ENCODE results near the gene ZDHHC14.
"Not testable (repeated sequence)": the region's sequence is repeated elsewhere in the genome, so short reads cannot be mapped to it uniquely, and the experiment has no call there.

Gene ZDHHC14

DNA sequence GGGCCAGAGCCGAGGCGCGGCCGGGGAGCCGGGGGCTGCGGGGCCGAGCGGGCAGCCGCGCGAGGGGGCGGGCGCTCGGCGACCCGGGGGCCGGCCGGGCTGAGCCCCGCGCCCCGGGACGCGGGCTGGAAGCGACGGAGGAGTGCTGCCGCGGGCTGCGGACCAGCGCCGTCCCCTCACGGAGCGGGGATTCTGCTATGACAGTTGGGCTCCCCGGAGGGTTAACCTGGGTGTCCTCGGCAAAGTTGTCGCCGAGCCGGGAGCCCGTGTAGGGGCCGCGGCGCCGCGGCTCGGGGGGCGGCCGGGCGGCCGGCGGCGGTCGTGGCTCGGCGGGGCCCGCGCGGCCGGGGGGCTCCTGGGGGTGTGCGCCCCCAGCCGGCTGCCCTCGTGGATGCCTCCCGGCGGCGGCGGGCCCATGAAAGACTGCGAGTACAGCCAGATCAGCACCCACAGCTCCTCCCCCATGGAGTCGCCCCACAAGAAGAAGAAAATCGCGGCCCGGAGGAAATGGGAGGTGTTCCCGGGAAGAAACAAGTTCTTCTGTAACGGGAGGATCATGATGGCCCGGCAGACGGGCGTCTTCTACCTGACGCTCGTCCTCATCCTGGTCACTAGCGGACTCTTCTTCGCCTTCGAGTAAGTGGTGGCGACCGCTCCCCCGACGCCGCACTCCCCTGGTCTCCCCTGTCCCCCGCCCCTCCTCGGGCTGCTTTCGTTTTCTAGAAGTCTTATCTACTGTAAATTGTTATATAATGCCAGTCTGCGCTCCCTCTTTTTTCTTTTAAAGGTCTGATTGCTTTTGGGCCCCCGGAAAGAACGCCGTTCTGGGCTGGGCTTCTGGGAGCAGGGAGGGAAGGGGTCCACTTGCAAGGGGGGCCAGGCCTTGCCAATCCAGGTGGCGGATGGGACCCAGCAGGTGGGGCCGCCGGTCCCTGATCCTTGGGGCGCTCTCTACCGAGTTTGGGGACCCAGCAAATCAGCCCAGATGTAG lies 936 bp downstream of the ZDHHC14 start:
- DNase-seq = peak; percentile 63

DNA sequence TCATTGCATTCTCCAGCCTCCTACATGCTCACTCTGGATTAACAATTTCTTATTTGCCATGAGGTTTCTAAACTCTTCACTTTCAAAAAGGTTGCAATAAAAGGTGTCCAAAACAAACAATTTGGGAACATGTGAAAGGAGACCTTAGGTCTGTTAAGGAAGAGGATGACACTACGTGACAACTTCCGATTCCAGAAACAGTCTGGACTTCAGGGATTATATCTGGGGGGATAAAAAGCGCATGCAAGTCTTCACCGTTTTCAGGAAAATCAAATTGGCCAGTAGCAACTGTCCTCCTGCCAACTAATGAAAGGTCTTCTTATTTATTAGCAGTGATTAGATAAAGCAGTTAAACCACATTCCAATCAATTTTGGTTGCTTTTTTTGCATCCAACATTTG lies 1.8 kb downstream of the ZDHHC14 start:
- DNase-seq = no peak

DNA sequence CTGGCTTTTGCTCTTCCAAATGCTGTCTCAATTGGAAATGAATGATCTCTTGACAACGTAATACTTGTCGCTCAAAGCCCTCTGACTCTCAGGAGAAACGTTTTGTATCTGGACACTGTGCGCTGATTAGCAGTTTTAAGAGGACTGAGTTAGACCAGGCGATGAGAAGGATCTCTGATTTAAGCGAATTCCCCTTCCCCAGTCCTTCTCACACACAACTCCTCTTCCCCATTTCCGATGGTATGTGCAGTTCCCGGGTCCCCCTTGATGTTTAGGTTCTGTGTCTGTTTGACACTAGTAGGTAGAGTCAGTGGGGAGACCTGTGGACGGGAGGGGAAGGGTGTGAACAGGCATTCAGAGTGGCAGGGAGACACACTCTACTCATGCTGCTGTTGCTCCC lies 2.5 kb downstream of the ZDHHC14 start:
- no peak for DNase-seq

DNA sequence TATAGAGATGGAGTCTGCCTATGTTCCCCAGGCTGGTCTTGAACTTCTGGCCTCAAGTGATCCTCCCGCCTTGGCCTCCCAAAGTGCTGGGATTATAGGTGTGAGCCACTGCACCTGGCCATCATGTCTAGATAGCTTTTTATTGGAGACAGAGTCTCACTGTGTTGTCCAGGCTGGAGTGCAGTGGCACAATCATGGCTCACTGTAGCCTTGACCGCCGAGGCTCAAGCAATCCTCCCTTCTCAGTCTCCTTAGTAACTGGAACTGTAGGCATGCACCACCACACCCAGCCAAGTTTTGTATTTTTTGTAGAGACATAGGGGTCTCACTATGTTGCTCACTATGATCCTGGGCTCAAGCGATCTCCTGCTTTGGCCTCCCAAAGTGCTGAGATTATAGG lies 4.0 kb downstream of the ZDHHC14 start:
- DNase-seq = not testable (repeated sequence)

DNA sequence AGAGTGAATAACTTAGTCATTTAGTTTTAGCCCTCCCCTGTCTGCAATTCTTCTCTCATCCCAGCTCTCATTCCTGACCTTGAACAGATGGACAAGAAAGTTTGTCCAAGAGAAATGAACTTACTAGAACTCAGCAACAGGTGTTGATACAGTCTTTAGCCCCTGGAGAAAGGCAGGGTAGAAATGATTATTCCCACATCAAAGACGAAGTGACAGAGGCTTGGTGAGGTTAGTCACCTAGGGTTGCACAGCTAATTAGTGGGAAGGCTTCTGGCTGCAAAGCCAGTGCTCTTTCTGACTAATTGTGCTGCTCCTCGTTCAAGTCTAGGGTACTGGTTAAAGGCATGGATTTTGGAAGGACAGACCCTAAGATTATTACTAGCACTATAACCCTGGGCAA lies 4.5 kb downstream of the ZDHHC14 start:
- no peak for DNase-seq

DNA sequence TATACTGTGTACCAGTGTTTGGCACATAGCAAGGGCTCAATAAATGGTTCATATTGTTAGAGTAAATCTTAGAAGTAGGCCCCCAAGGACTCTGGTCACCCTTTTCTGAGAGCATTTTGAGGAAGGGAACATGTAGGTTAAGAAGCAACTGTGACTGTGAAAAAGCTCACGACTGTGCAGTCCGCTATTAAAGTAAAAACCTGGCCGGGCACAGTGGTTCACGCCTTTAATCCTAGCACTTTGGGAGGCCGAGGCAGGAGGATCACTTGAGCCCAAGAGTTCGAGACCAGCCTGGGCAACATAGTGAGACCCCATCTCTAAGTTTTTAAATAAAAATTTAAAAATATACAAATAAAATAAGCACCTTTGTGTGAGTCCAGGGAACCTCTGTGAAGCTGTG lies 5.0 kb downstream of the ZDHHC14 start:
- no peak for DNase-seq

DNA sequence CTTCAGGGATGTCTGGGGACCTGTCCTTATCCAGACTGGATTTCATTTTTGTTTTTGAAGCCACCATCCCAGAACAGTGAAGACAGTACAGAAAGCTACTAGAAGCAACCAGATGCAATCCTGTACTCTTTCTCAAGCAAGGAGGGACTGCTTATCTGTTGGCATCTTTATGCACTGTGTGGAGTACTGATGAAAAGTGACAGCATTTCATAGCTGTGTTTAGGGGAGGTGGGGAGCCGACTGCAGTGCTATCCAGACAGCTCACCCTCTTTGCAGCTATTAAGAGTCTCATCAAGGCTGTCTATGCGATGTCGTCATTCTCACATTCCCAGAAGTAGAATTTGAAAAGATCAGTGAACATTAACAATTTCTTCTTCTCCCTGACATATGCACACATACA lies 5.5 kb downstream of the ZDHHC14 start:
- DNase-seq = no peak

DNA sequence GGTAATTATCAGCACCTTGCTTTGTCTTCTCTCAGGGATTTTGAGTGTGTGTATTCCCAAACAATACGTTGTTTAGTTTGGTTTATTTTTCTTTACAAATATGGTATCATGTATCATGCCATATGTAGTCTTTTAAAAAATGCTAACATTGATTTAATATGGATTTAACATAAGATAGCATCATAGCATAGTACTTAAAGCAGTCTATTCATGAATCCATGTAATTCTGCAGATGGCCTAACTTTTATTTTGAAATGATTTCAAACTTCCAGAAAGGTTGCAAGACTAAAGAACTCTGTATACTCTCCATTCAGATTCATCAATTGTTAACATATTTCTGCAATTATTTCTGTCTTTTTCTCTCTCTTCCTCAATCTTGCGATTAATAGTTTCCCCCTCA lies 7.9 kb downstream of the ZDHHC14 start:
- DNase-seq = no peak

DNA sequence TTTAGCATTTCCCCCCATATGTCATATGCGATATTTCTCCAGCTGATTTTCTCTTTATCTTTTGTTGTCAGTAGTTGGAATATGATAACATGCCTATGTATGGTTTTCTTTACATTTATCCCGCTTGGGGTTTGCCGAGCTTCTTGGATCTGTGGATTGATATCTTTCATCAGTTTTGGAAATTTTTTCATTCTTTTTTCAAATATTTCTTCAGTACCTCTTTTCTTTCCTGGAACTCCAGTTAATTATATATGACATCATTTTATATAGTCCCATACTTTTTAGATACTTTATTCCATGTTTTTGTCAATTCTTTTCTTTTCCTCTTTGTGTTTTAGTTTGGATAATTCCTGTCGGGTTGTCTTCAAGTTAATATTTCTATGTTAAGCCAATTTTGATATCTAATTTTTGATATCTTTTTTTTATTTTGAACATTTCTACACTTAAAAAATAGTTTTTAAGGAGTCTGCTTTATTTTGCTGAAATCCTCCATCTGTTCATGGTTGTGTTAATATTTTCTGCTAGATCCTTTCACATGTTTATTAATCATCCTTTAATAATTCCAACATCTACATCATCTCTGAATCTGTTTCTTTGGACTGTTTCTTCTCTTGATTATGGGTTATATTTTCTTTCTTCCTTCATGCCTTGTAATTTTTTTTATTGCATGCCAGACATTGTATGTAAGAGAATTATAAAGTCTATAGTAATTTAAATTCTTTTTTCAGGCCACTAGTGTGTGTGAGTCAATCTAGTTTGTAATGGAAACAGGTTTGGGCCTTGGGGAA lies 9.5 kb downstream of the ZDHHC14 start:
- no peak for DNase-seq

DNA sequence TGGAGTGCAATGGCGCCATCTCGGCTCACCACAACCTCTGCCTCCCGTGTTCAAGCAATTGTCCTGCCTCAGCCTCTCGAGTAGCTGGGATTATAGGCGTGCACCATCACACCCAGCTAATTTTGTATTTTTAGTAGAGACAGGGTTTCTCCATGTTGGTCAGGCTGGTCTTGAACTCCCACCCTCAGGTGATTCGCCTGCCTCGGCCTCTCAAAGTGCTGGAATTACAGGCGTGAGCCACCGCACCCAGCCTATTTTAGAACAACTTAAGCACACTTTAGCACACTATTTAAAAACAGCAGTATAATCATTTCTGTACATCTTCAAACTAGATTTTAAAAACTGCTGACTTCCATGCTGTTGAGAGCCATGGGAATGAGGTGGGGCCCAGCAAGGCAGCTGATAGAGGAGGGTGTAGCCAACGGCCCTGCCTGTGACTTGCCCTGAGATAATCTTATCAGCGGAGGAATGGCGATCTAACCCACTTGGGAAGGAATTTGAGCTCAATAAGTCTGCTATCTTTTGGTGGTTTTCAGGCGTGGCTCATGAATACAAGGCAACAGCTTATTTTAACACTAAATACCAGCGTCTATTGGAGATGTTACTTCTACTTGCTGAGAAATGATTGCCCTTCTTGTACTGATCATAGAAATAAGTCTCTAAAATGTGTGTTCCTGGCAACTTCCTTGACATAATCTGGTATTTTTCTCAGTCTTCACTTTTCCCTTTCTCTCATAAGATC lies 12.1 kb downstream of the ZDHHC14 start:
- no peak for DNase-seq

DNA sequence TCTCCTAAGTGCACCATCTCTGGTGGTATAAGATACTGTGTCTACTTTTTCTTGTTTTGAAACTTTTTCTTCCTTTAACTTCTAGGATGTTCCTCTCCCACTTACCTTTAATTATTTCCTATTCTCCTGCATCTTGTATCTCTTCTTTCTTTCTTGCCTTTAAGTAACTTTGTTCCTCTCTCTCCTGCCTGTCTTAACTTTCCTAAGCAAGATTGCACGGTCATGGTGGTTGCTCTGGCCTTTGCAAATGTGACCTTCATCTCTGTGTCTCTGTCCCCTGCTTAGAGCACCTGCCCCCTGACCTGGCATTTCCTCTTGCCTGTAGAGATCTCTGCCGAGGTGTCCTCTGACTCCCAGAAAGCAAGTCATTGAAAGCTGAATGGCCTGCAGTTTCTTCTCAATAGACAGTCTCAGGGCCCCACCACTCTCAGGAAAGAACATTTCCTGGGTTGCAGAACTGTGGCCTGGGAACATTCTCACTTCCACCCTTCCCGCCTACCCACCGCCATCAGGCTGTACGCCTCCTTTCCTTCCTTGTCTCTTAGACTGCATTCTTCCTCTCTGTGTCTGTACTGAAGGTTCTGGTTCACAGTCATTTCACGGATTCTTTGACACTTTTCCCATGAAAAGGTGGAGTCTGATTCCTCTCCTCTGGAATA lies 12.8 kb downstream of the ZDHHC14 start:
- no peak for DNase-seq

DNA sequence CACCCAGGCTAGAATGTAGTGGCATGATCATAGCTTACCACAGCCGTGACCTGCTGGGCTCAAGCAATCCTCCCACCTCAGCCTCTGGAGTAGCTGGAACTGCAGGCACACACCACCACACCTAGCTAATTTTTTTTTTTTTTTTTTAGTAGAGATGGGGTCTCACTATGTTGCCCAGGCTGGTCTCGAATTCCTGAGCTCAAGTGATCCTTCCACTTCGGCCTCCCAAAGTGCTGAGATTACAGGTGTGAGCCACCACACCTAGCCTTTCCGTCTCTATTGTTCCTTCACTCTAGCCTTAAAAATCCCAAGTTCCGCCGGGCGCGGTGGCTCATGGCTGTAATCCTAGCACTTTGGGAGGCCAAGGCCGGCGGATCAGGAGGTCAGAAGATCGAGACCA lies 14.2 kb downstream of the ZDHHC14 start:
- DNase-seq = not testable (repeated sequence)

DNA sequence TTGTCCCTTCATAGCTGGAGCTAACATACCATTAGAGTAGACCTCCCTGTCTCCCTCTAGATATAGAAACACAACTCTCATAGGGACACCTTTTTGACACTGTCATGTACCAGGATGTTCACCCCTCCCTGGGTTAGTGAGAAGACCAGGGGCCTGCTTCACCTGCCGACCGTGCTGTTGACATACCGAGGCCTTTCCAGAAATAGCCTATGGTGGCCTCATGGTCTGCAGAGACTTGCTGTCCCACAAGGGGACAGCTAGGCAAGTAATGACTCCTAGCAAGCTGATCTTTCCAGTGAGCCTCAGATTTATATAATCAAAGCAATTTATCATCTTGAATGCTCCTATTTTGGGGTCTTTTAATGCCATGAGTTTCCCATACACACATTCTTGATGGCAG lies 15.0 kb downstream of the ZDHHC14 start:
- no peak for DNase-seq

DNA sequence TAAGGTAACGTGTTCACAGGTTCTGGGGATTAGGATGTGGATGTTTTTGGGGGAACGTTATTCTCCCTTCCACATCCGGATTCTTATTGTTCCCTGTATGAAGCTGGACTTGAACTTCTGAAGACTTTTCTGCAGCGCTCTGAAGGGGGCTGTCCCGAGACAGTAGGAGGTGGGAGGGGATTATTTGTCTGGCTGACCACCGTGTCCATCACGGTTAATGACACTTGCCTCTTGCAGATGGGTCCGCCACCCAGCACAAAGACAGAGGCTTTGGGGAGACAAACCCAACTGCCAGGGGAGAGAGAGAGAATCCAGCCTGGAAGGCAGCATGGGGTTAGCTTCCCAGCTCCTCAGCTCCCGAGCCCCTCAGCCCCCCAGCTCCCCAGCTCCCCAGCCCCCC lies 16.7 kb downstream of the ZDHHC14 start:
- no peak for DNase-seq

DNA sequence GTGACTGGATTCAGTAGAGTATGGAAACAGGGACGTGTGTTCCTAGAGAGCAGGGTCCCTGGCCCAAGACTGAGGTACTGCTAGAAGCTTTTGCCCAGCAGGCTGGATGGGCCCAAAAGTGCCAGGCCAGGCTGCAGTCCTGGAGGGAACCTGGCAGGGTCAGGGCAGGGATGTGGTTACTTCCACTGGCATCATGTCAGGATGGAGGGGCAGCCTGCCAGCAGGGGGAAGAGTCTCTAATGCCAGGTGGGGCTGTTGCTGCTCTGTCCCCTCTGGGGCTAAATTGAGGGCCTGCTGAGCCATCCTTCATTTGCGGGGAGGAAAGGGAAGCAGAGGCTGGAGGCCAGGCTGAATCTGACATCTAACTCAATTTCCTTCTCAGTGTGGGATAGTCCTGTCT lies 17.2 kb downstream of the ZDHHC14 start:
- no peak for DNase-seq

DNA sequence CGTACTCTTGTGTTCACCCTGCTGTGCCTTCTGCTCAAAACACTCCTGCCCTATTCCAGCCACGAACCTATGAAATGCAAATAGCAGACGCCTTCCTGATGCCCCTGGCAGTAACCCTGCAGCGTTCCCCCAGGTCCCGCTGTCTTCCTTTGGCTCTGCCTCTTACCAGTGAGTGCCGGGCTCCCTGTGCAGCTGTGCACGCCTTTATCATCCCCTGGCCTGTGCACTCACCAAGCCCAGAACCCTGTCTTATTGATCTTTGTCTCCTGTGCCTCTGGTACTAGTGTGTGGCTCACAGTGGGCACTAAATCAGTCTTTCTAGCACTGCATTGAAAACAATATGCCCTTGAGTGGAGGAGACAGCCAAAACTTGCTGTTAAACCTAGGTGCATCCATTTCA lies 19.7 kb downstream of the ZDHHC14 start:
- DNase-seq = no peak

DNA sequence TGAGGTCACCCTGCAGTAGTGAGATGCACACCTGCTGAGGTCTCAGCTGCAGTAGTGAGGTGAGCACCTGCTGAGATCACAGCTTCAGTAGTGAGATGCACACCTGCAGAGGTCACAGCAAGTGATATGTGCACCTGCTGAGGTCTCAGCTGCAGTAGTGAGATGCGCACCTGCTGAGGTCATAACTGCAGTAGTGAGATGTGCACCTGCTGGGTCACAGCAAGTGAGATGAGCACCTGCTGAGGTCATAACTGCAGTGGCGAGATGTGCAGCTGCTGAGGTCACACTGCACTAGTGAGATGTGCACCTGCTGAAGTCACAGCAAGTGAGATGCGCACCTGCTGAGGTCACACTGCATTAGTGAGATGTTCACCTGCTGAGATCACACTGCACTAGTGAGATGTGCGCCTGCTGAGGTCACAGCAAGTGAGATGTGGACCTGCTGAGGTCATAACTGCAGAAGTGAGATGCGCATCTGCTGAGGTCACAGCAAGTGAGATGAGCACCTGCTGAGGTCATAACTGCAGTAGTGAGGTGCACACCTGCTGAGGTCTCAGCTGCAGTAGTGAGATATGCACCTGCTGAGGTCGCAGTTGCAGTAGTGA lies 20.8 kb downstream of the ZDHHC14 start:
- no peak for DNase-seq

DNA sequence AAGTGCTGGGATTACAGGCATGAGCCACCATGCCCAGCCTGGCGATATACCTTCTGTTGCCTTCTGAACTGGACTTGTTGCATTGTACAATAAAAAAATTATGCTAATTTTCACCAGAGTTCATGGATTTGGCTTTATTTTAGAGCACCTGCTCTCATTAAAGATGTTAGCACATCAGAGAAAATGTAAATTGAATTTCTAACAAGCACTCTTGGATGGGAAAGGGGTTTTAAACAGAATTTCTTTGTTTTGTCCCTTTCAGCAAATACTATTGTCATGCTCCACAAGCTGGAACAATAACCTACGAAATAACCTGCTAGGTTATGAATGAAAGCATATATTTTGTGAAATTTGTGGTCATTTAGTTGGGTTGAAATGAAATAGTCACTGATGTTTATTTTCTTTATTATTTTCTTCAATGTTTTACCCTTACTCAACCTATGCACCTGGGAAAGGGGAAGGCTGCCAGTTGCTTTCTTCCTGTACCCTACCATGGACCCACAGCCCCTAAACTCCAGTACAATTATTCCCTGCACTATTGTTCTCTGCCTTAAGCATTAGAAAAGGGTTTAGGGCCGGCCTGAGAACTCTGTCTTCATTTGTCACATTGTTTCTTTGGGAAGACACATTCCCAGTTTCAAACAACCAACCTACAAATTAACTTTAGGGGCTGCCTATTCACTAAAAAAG lies 22.2 kb downstream of the ZDHHC14 start:
- no peak for DNase-seq

DNA sequence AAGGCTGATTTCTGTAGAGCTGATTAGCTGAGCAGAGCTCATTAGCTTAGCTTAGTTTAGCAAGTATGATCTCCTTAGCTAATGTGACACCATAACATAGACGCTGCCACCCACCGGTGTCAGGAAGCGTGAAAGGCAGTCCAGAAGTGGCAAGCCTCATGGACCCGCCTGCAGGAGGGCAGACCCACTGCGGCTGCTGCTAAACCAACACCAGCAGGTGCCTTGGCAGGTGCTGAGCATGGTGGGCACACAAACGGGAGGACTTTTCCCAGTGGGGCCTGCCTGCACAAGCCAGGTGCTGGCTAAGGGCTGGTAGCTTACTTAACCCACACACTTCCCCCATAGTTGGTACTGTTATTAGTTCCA lies 22.7 kb downstream of the ZDHHC14 start:
- DNase-seq = no peak

DNA sequence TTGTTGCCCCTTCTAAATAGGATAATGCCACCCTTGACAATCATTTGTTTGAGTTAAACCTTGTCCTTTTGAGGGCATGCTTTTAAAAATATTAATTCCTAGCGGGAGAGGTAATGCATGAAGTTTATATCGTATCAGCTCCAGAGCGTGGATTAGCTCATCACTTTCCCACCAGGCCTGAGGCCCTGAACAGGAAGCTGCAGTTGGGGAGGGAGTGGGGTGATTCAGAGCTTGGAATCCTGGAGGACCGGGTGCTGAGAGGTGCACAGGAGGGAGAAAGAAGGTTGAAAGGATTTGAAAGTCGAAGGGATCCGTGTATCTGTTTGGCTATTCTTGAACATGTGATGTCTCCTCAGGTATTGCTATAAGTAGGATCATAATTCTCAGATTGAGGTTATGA lies 25.0 kb downstream of the ZDHHC14 start:
- DNase-seq = no peak

DNA sequence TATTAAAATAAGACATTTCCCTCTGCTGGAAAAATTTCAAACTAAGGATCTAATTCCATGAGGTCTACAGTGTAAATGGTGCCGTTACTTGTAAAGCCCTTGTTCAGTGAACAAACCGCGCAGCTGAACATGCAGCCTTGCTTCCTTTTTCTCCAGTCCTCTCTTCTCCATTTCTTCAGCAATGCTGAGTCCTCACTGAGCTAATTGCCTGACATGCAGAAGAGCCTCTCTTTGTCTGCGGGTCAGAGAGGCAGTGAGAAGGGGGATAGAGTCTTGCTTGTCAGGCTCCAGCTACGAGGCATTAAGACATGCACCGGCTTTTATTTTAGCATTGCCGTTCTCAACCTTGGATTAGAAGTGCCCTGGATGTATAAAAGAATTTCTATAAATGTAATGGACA lies 25.7 kb downstream of the ZDHHC14 start:
- no peak for DNase-seq

DNA sequence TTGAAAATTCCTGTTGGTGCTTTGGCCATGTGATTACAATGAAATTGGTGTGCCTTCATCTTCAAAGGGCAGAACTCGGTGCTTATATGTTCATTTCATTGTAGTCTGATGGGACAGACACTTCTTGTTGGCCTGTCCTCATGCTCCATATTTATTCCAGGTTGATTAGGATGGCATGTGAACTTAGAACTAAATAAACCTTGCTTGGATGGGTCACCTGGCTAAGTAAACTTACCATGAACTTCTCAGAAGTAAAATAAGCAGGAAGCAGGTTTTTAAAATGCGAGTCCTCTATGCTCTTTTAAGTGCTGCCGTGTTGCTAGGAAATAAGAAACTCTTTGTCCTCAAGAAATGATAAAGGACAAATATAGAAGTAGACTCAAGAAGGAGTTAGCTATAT lies 26.7 kb downstream of the ZDHHC14 start:
- no peak for DNase-seq

Data from right forelimb (tissue), 1 donor.